ENCODE data around the gene CACNA1C.

The CACNA1C gene

DNA sequence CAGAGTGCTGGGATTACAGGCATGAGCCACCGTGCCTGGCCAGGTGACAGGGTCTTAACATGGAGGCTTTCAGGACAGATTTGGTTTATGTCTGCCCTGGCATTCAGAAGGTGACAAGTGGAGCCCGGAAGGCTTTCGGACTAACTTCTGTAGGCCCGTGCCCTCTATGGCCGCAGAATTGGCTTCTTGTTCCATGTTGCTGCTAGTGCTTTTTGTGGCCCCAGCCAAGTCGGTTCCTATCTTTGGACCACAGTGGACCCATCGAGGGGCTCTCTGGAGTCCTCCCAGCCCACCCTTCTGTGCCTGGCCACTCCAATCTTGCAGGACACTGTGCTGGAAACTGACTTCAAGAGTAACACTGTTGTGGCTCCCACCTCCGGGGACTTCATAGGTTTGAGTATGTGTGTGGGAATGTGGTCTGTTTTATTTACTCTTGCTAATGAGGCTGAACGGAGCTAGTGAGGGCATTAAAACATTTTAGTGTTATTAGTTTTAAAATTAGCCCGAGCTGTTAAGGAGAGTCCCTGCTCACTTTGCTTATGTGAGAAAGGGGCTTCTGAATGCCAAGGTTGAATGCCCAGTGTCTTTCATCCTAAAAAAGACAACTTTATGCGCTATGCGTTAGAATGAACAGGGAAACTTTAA, 245.9 kb downstream of the CACNA1C start:
- no peak for DNase-seq (ENCODE audit: low spot score)

DNA sequence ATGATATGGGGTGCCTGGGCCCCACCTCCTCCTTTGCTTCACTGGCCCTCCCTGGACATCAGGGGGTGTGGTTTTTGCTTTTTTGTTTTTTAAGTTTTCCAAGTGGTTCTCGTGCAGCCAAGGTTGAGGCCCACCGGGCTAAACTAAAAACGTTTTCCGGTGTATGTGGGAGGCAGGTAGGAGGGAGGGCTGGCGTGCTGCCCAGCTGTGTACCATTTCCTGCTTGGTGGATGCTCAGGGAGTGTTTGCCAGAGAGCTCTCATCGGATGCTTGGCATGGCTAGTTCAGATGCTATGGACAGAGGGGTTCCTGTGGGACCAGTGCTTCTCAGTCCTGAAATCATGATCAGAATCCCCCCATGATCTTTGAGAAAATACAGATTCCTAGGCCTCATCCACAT, 246.4 kb downstream of the CACNA1C start:
- DNase-seq (ENCODE audit: low spot score) = no peak

DNA sequence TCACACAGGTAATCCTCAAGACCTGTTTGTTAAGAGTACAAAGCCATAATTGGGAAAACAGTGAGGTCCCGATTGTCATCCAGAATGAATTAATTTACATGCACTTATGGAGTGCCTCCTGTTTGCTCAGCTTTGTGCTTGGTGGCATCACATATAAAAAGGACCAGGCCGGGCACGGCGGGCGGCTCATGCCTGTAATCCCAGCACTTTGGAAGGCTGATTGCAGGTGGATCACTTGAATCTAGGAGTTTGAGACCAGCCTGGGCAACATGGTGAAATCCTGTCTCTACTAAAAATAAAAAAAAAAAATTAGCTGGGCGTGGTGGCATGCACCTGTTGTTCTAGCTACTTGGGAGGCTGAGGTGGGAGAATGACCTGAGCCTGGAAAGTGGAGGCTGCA, 247.4 kb downstream of the CACNA1C start:
- no peak for DNase-seq (ENCODE audit: low spot score)

DNA sequence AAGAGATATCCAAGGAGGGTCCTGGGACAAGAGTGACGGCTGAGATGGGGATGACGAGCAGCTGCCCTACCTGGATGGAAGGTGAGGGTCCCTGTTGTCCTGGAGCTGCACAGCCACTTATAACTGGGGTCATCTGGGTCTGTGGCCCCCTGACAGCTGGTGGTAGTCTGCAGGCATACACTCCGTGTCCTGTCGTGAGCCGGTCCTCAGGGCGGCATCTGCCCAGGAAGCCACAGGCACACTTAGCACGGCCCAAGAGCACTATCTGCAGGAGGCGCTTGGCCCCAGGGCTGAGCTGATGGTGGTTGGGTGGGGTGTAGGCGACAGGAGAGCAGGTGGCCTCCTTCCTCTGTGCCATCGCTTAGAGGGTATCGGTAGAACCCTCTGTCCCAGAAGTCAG, 248.1 kb downstream of the CACNA1C start:
- DNase-seq (ENCODE audit: low spot score) = no peak

DNA sequence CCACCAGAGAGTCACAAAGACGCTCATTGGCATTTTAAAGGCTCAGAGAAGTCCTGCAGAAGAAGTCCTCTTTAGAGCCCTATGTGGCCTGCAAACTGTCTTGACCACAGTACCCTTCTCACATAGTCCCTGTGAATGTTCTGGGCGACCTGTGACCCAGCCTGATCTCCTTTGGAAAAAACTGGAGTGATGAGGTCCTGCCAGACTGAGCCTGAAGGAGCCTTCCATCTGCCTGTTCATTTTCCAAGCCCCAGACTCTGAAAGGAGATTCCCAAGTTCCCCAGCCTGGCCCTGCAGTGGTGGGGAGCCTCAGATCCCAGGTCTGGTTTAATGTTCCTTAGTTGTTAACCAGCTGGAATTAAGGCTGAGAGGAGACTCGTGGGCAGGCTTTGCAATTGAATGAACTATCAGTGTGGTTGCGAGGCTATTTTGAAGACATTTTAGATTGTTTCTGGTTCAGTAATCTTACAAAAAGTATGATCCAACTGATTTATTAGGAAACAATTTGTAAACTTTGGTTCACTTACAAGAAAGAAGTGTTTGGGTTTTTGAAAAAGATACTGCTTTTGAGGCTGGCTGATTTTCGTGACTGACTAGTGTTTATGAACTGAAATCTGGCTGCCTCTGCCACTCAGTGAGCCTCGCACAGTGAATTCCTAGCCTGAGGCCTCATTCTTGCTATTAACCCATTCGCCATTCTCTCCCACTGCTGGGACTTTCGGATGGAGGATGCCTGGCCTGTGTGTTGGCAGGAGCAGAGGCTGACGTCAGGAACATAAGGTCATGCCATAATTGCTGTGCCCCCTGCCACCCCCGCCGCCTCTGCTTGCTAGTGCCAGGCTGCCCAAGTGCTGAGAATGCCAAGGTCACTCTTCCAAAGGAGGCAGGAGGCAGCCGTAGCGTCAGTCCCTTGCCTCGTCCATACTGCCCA, 249.0 kb downstream of the CACNA1C start:
- no peak for DNase-seq (ENCODE audit: low spot score)

DNA sequence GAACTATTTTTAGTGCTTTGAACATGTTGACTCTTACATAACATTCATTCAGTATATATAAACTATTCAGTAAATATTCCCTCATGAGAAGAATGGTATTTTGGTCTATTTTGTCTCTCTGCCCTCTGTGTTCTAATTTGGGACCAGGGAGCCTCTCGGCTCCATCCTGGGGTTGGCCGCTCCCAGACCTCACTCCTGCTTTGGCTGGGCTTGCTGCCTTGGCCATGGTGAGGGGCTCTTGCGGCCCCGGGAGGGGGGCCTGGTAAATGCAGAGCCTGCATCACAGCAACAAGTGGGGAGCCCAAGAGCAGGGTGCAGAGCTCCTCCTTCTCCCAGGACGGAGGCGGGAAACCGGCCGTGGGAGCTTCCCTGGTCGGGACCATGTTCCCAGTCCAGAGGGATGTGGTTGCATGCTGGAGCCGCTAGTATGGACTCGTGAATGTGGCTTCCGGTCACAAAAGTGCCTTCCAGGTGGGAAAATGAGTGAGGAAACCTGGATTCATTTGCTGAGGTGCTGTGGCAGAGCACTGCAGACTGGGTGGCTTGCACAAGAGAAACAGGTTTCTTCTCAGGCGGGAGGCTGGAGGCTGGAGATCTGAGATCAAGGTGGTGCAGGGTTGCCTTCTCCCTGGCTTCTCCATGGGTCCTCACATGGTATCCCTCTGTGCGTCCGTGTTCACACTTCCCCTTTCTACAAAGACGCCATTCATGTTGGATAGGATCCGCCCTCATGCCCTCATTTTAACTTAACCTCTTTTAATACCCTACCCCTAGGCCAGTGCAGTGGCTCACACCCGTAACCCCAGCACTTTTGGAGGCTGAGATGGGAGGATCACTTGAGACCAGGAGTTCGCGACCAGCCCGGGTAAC, 250.2 kb downstream of the CACNA1C start:
- DNase-seq (ENCODE audit: low spot score) = no peak

DNA sequence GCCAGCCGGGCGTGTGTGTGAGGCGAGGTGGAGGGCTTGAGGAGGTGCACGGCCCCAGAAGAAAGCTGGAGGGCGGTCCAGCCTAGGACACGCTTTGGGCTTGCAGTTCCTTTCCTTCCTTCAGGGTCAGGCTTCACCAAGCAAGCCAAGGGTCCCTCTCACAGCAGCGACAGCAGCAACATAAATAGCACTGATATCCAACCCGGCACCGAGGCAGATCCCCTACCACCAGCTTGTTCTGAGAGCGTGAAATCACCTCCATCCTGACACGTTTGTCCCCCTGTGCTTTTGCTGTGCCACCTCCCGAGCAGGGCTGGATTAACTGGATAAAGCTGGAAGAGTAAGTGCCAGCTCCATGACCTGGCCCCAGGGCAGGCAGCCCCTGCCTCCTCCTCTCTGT, 251.4 kb downstream of the CACNA1C start:
- DNase-seq (ENCODE audit: low spot score) = no peak

DNA sequence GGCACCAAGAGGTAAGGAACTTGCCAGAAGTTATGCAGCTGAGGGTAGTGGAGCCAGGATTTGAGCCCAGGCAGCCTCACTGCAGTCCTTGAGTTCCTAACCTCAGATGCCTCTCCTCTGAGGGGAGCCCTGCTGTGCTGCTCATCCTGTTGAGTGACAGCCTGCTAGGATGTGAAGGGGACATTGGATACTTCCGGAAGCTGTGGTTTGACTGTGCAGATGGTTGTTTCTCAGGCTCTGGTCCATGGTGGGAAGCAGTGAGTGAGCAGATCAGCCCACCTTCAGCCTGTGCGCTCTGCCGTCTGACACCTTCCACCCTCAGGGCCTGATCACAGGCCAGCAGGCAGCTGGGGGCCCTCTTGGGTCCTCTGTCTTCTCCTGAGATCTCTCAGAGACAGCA, 253.2 kb downstream of the CACNA1C start:
- DNase-seq (ENCODE audit: low spot score) = no peak

DNA sequence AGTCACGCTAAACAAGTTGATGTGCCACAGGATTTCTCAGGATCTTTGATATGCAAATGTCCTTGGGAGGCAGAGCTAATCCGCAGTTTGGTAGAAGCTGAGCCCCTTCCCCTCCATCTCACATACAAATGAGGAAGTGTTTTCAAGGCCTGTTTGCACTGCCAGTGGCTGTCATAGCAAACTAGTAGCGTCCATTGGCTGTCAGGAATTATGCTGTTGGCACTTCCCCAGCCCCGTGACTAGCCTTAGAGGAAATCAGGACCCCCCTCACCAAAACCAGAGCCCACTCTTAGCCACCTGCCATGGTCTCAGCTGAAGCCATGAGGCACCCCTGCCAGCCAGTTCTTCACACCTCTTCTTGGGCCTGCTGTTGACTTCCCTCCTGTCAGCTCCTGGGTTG, 253.9 kb downstream of the CACNA1C start:
- DNase-seq (ENCODE audit: low spot score) = no peak

DNA sequence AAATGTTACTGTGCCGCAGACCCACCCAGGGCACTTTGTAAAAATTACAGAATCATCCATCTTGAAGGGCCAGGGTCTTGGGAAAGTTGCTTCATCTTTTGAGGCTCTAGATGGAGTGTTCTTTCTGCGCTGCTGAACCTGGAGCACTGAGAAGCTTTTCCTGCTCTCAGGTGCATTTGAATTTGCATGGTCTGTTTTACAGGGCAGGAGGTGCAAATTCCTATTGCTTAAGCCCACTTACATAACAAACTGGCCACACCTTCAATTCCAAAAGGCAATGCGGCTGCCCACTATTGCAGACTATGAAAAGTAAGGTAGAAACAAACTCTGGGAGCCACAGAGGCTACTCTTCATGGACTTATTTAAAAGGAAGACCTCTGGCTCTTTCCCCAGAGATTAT, 254.8 kb downstream of the CACNA1C start:
- DNase-seq (ENCODE audit: low spot score) = no peak

DNA sequence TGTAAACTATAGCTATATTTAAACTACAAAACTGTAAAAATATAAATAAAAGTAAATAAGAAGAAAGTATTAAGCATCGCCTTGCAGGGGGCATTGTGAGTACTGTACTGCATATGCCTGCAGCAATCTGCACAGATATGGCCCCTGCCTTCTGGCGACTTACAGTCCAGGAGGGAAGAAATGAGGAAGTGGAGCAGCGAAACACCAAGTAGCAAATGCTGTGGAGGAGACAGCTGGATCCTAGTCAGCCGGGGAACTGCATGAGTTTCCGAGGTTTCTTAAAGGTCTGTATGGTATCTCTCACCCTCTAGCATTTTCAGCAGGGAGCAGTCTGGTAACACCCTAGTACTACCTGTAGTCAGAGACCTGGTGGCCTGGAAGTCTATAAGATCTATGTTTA, 256.9 kb downstream of the CACNA1C start:
- no peak for DNase-seq (ENCODE audit: low spot score)

DNA sequence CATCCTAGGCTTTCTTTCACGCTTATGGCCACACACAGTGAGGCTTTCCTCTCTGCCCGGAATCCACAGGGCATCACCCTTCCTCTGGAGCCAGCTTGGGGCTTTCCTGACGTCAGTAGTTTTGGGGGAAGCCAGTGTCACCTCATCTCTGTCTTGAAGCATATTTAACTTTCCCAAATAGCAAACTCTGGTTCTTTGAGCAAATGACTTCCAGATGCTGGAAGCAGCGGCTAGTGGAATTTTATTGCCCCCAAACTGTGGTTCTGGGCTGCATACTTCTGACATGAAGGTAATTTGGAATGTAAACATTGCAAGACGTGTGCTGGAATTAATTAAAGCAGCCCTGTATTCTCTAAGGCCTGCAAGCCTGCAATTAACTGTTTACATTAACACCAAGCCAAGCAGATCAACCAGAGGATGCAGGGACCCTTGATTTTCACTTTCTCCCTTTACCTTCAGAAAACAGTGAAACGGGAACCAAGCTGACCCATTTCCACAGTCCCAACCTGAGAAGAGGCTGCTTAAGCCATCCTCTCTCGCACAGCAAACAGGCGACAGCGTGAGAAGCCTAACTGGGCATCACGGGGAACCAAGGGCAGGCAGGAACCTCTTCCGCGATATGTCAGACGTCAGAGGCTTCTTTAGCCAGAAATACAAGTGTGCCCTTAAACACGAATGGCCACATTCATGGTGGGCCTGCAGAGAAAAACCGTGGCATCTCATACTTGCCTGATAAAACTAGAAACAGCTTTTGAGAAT, 258.4 kb downstream of the CACNA1C start:
- DNase-seq (ENCODE audit: low spot score) = no peak

DNA sequence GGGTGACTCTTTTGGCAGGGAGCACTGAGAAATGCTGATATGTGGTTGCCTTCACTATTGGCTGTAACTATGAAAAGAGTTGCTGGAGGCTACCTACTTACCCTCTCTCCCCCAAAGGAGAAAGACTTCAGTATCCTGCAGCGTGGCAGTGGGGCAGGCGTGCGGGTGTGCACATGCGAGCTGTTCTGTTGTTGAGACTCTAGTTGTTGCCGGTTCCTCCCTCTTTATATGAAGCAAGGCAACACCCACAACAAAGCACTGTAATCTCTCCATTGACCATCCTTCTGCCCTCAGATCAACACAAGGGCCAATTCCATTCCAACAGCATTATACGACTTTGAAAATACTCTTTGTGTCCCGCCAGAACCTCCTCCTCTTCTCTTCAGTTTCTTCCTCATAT, 259.4 kb downstream of the CACNA1C start:
- DNase-seq (ENCODE audit: low spot score) = no peak

DNA sequence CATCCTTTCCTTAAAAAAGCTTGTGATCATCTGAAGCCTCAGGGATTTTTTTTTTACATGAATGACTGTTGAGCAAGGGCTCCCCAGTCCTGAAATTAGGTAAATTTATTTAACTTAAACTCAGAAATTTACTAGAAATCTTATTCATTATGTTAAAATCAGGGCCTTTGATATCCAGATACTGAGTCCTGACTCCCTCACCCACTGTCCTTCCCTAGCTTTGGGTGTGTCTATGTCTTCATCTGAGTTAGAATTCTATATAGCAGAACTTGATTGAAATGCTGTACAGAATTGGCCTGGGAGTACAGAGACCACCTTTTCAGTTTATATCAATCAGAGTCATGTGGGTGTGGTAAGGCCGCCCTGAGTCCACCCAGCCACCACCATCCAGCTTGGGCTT, 260.0 kb downstream of the CACNA1C start:
- DNase-seq (ENCODE audit: low spot score) = no peak

DNA sequence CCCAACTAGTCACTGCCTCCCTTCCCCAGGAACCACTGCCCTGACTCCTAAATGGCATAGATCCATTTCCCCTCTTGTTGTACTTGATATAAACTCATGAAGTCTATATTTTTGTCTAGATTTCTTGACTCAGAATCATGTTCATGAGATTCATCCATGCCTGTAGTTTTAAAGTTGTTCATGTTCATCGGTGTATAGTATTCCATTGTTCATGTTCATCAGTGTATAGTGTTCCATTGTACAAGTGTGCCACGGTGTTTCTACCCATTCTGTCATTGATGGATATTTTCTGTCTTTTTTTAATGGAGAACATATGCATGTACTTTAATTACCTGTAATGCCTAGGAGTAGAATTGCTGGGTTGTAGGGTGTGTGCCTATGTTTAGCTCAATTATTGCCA, 261.7 kb downstream of the CACNA1C start:
- DNase-seq (ENCODE audit: low spot score) = no peak

DNA sequence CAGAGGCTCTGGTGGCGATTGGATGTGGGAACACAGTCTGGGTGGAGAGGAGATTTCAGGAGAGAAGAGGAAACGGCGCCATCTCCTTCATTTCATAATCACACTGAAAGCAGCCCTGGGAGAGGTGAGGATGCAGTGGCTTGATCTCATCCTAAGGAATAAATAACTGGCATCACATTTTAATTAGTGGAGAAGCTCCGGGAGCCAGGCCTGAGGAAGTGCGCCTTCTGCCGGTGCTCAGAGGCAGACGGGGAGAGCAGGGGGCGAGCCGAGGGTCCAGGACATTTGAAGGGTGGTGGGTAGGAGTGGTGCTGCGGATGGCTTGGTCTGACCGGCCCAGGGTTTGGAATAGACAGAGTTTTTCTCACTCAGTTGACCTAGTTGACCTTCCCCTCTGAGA, 265.0 kb downstream of the CACNA1C start:
- no peak for DNase-seq (ENCODE audit: low spot score)

DNA sequence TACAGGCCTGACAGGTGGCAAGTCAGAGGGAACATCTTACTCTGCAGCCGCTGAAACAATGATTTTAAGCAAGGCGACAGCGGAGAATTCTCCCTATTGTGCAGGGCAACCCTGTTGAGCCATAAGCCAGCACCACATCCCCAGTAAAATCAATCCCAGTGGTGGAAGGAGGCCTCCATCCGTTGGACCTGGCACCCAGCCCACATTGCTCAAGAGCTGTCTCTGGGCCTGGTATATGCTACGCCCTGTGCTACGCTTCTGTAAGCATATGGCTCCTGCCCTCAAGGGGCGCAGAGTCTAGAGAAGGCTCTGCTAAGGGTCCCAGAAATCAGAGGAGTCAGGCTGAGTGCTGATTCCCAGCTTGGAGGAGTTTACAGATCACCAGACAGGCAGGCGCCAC, 265.5 kb downstream of the CACNA1C start:
- DNase-seq (ENCODE audit: low spot score) = no peak

DNA sequence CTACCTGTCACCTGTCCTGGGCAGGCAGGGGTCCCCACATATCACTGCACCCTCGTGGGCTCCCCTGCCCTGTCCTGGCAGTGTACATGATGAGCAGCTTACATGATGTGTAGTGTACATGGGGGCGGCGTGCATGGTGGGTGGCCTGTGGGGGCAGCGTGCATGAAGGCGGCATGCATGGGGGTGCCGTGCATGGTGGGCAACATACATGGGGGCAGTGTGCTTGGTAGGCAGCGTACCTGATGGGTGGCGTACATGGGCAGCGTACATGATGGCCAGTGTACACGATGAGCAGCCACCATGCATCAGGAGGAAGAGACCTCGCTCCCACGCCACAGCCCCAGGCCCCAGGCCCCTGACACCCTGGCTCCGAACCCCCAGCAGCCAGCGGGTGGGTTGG, 266.3 kb downstream of the CACNA1C start:
- no peak for DNase-seq (ENCODE audit: low spot score)

DNA sequence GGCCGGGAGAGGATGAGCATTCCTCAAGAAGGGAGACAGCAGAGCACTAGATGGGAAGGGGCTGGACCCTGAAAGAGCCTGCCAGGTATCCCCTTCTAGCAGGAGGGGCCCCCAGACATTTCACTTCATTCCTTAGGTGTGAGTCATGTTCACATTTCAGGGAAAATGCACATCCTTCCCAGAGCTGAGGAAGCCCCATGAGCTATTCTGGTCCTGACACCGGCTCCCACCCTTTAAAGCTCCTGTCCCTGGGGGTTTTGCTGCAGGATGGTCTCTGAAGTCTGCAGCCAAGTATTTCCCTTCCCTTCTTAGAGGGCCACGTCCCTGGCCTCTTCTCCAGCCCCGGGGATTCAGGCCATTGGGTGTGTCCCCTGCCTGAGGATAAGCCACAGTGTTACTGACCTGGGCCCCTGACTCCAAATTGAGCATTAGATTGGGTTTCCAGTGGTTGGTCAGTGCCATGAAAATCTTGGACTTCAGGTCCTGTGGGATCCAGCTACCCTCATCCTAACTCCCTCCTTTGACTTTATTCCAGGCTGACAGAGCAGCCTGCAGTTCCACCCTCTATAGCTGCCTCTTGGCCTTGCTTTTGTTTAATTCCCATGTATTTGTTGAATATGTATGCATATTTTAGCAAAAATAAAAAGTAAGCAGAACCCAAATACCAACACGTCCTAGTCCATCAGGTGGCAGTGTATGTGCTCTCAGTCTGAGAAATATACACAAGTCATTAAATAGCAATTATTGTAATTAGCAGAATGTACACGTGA, 267.1 kb downstream of the CACNA1C start:
- no peak for DNase-seq (ENCODE audit: low spot score)

DNA sequence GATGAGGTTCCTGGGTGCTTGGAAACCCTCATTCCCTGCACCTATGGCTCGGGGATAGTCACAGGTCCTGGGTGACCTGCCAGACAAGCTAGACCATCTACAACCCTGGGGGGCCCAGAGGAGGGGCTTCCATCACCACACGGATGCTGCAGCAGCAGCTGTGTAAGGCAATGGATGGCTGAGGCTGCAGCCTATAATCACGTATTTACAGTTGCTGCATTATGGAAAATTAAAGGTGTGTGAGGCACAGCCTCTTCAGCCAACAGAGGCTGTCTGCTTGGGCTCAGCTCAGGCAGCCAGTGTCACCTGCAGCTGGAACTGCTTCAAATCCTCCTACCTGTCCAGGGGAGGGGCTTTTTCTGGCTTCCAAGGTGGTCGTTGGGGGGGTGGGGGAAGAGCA, 268.1 kb downstream of the CACNA1C start:
- no peak for DNase-seq (ENCODE audit: low spot score)

DNA sequence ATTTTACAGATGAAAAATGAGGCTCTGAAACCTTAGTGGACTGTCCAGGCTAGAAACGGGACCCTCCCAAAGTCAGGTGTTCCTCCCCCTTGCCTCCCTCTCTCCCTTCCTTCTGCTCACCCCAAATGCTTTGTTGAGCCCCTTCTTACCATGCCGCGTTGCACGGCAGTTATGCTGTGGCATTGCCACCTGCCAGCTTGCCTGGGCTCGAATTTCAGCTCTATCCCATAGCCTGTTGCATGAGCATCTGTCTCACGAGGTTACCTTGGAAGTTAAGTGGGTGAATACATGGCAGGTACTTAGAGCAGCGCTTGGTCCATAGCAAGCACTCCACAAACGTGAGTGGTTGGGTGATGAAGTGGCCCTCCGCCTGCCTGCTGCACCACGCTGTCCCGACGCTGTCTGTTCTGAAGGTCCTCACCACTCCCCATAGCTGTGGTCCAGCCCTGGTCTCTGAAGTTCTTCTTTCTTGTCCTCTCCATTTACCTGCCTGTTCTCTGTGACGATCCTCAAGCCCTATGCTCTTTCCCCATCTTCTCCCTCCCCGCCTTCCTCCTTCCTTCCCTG, 269.9 kb downstream of the CACNA1C start:
- no peak for DNase-seq (ENCODE audit: low spot score)

Data from HuH-7.5 (cell line).